GM21447 (cell line): Measurements from ENCODE around the gene KCND2.

ENCODE experiments used
- ATAC-seq: cut with Tn5 transposase; IDR thresholded peaks from one replicate; pipeline ENCODE4 v1.9.1; 2021; ENCODE audit not compliant: unreplicated experiment

Gene KCND2

GRCh38 chr7:120797026-120797645 lies 524.2 kb downstream of the KCND2 start:
- no peak for ATAC-seq

- no peak for ATAC-seq
Measured at GRCh38 chr7:120799147-120799546, 526.2 kb downstream of the KCND2 start.
